Astrocyte (in vitro differentiated cells and primary cell): ENCODE measurements around the gene CDYL.

Experiments
- CTCF ChIP-seq: IDR thresholded peaks from 2 replicates; pipeline ENCODE4 v1.5.1; 2011; ENCODE audit warnings: low read depth, mild to moderate bottlenecking, inconsistent platforms, low read length, moderate library complexity; ENCODE audit not compliant: insufficient read depth
- EZH2 ChIP-seq: IDR thresholded peaks from 2 replicates; pipeline ENCODE4 v1.6.1; 2012; ENCODE audit warnings: mild to moderate bottlenecking, low read length, inconsistent platforms; ENCODE audit not compliant: insufficient read depth

- TF ChIP-seq CTCF (no peak), EZH2 (no peak)
Observed at GRCh38 chr6:4776493-4777393, 539 bp downstream of the CDYL start.
